Measurements from ENCODE around the gene PRMT9.

PRMT9 gene

DNA sequence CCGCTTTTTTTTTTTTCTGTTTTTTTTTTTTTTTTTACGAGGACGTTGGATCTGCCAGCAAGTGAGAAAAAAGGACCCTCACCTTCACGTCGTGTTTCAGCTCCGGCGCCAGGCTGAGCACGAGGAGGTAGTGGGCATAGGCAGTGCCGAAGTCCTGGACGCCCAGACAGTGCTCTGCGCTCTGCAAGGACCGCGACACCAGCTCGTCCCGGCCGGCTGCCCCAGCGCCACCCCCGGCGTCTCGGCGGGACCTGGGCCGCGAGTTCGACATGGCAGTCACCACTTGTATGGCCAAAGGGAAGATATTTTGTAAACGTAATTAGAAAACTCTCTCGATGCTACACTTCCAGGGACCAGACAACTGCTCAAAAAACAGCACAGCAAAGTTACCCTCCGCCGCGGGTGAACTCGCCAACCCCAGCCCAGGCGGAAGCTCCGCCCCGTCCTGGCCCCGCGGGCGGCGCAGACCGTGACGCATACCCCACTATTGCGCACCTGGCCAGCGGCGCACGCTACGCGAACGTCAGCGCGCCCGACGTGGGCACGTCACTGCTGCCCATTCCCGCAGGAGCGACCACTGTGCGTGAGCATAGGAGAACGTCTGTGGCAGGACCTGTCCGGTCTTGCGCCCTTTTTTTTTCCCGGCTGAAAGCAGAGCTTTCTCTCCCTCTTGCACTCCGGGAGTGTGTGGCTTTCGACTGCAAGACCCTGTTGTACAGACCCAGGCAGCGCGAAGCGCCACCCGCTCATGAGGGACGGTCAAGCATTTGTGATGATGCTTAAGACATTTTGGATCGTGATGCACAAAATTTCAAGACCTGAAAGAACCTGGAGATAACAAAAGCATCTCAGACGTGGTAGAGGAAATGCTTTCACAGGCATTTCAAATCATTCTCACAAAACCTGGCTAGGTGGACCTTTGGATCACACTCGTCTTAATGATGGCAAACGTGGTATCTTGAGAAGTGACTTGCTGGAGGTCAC, at the start of gene PRMT9:
Gene PRMT9, minus strand, starts transcription at position 447 of the 984 bp plus-strand sequence. Its CDS starts 176 bp downstream, at position 271.
- TF ChIP-seq, protein P1, sequence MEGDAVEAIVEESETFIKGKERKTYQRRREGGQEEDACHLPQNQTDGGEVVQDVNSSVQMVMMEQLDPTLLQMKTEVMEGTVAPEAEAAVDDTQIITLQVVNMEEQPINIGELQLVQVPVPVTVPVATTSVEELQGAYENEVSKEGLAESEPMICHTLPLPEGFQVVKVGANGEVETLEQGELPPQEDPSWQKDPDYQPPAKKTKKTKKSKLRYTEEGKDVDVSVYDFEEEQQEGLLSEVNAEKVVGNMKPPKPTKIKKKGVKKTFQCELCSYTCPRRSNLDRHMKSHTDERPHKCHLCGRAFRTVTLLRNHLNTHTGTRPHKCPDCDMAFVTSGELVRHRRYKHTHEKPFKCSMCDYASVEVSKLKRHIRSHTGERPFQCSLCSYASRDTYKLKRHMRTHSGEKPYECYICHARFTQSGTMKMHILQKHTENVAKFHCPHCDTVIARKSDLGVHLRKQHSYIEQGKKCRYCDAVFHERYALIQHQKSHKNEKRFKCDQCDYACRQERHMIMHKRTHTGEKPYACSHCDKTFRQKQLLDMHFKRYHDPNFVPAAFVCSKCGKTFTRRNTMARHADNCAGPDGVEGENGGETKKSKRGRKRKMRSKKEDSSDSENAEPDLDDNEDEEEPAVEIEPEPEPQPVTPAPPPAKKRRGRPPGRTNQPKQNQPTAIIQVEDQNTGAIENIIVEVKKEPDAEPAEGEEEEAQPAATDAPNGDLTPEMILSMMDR (IDR thresholded peaks at IDR 0.05; ENCODE audit: low read depth, low read length), result no peak

DNA sequence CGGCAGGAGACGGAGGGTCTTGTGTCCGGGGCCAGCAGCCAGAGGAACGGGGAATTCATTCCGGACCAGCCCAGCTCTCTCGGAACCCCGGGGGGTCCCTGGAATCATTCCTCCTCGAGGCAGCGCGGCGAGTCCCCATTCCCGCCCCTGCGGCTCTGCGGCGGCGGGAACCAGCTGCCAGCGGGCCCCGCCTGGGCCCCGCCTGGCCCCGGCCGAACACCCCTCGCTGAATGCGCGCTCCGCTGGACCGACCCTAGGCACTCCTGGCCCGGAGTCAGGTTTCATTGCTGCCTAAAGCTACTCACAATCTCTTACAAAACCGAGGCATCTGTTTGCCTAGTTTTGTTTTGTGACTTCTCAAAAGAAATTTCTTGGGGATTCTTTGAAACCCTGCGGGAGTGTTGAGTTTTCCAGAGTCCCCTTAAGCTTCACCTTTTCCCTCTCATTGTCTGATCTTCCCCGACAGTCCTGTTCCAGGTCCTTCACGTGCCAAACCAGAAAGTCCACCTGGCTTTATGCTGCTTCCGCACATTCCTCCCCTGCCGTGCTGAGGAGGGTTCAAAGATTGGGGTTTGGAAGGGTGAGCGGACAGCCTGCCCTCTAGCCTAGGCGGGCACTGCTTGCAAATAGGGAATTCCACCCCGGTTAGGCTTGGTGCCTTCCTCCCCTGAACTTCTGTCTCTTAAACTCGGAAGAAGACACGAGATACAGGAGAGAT, 48.7 kb upstream of the PRMT9 start:
- TF ChIP-seq, protein P1 (IDR thresholded peaks at IDR 0.05; ENCODE audit: low read depth, low read length), result no peak
- H3K4me3 ChIP-seq (ENCODE audit: low read depth, low read length), result peak overlapping the region; percentile 68

More for the DNA sequence above, at the start of gene PRMT9:
- H3K4me3 ChIP-seq (ENCODE audit: low read depth, low read length), result peak within 1 kb of the TSS; percentile 86

DNA sequence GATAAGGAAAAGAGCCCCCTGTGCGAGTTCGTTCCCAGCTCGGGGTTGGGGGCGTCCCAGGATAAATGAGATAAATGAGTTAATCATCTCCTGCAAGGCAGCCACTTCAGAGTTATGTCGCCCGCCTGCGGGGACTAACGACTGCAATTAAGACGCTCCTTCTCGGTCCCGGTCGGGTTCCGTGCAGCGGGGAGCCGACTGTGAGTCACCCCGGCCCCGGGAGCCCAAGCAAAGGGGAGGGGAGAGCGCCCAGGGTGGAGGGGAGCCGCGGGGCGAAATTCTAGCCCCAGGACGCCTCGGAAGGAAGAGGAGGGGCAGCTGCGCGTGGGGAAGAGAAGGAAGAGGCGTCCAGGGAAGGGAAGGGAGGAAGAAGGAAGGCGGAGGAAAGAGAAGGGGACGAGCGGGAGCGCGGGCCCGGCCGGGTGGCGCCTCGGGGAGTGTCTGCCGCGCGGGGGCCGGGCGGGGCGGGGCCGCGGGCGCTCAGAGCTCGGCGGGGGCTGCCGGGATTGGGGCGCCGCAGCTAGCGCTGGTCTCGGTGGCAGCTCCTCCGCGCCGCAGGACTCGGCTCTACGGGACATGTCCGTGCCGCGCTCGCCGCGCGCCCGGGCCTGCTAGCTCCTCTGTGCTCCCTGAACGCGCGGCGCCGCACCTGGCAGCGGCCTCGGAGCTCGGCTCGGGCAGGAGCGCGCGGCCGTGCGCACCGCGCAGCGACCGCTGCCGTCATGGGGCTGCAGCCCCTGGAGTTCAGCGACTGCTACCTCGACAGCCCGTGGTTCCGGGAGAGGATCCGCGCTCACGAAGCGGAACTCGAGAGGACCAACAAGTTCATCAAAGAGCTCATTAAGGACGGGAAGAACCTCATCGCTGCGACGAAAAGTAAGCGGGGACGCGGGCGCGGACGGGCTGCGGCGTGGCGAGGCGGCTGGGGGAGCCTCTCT, 47.9 kb upstream of the PRMT9 start, which contains the start of gene ARHGAP10:
Gene ARHGAP10, plus strand, starts transcription at position 509 of the 938 bp plus-strand sequence. Its CDS starts 214 bp downstream, at position 723.
- TF ChIP-seq, protein P1 (IDR thresholded peaks at IDR 0.05; ENCODE audit: low read depth, low read length), result no peak

DNA sequence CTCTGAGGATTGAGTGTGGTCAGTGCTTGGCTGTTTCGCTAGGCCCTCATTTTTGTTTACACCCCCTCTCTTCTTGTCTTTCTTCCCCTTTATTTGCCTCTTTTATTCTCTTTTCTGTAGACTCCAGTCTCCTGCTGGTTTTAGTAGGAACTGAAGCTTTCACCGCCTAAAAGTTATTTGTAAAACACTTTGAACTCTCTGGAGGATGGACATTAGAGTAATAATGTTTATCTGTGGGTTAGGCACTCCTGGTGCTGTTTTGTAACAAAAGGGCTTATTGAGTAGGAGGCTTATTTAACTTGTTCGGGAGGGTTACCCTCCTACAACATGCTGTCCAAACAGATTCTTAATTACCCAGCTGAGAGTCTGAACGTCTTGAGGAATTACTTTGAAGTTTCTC, 46.4 kb upstream of the PRMT9 start:
- TF ChIP-seq, protein P1 (IDR thresholded peaks at IDR 0.05; ENCODE audit: low read depth, low read length), result no peak
- no peak overlapping the region for H3K4me3 ChIP-seq (ENCODE audit: low read depth, low read length)

More for the DNA sequence above, 47.9 kb upstream of the PRMT9 start, which contains the start of gene ARHGAP10:
- peak within 1 kb of the TSS; percentile 68 for H3K4me3 ChIP-seq (ENCODE audit: low read depth, low read length)

DNA sequence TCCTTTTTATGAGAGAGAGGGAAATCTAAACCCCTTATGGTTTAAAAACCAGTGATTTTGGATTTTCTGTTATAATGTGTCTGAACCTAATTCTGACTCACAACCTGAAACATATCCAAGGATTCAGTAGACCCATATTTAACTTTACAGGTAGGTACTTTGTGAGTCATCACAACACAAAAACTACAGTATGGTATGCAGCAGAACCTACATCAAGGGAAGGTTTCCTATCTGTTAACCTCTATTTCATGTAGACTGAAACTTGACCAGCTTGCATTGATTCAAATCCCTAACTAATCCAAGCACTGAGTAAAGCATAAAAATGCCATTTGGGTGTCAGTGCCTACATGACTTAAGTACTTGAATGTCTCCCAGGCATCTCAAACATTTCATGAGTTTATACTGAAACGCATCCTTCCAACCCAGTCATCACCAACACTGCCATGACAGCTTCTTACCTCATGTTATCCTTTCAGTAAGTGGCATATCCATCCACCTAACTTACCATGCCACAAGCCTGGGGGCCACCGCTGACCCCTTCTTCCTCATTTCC, 43.6 kb upstream of the PRMT9 start:
- TF ChIP-seq, protein P1 (IDR thresholded peaks at IDR 0.05; ENCODE audit: low read depth, low read length), result no peak
- H3K4me3 ChIP-seq (ENCODE audit: low read depth, low read length), result no peak overlapping the region

DNA sequence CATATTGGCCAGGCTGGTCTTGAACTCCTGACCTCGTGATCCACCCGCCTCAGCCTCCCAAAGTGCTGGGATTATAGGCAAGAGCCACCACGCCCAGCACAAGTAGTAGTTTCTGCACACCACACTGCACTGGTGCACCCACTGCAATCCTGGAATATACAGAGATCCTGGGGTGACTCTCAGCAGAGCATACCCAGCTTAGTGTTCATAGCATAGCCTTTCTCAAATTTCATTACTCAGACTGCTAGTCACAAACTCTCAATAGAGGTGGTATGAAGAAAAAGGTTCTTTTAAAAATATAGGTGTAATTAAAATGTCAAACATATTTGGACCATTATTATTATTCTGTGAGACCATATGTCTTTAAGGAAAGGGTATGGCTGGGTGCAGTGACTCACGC, 41.7 kb upstream of the PRMT9 start:
- TF ChIP-seq, protein P1 (IDR thresholded peaks at IDR 0.05; ENCODE audit: low read depth, low read length), result no peak
- H3K4me3 ChIP-seq (ENCODE audit: low read depth, low read length), result no peak overlapping the region
